Subcutaneous adipose tissue (tissue), 4 donors: ENCODE measurements around the gene REEP5. TPM values are rescaled to one million over a fixed set of nuclear protein-coding genes. Genes with fewer than 3 reads are reported as not detected.

Experiments used
- CTCF ChIP-seq: fragments of 450-650 bp; IDR thresholded peaks from one replicate; pipeline ENCODE4 v1.5.1; 2016; ENCODE audit warnings: low read depth, mild to moderate bottlenecking, control low read depth, antibody characterized with exemption, moderate library complexity
- total RNA-seq, 4 donors: library from RNA; depleted of rRNA; stranded (reverse); fragments of >200 nt; gene quantifications; one replicate each; pipeline ENCODE4 v1.1.0, GENCODE V29; 2016

The REEP5 gene
- total RNA-seq, 4 donors from 2014 or later, result 71.6 to 152 (median 110) TPM

- no peak for TF ChIP-seq CTCF
Observed at GRCh38 chr5:112929336-112930081, 7.5 kb upstream of the REEP5 start.

GRCh38 chr5:112923988-112924387, 2.0 kb upstream of the REEP5 start:
- TF ChIP-seq CTCF, result no peak

GRCh38 chr5:112923148-112923917, 1.3 kb upstream of the REEP5 start:
- TF ChIP-seq CTCF, result no peak

- no peak for TF ChIP-seq CTCF
Observed at GRCh38 chr5:112921026-112921832, 798 bp downstream of the REEP5 start.

- no peak for TF ChIP-seq CTCF
Observed at GRCh38 chr5:112919972-112920371, 2.1 kb downstream of the REEP5 start.

GRCh38 chr5:112918679-112919078, 3.3 kb downstream of the REEP5 start:
- no peak for TF ChIP-seq CTCF

- TF ChIP-seq CTCF, result no peak
Observed at GRCh38 chr5:112918136-112918535, 3.9 kb downstream of the REEP5 start.
